Retinal pigment epithelial cell (primary cell): Measurements from ENCODE around the gene TSPAN8.
A peak's percentile ranks its signal among the peaks of the same experiment; 100 is the strongest.
"Not testable (repeated sequence)": the region's sequence is repeated elsewhere in the genome, so short reads cannot be mapped to it uniquely, and the experiment has no call there.

Experiments used
- DNase-seq: peaks from one replicate; pipeline ENCODE4 v3.0.0-alpha.2; 2010; ENCODE audit warnings: low read depth
- H3K4me3 ChIP-seq: 2 replicates; pipeline ENCODE4 v1.5.1; 2011; ENCODE audit warnings: mild to moderate bottlenecking, low read length, control low read depth, moderate library complexity
- TF ChIP-seq, protein P1 (sequence below): conservative IDR thresholded peaks from 2 replicates; pipeline ENCODE4 v1.5.1; 2011; ENCODE audit warnings: low read depth, low read length, control low read depth, inconsistent platforms

TSPAN8 gene

DNA sequence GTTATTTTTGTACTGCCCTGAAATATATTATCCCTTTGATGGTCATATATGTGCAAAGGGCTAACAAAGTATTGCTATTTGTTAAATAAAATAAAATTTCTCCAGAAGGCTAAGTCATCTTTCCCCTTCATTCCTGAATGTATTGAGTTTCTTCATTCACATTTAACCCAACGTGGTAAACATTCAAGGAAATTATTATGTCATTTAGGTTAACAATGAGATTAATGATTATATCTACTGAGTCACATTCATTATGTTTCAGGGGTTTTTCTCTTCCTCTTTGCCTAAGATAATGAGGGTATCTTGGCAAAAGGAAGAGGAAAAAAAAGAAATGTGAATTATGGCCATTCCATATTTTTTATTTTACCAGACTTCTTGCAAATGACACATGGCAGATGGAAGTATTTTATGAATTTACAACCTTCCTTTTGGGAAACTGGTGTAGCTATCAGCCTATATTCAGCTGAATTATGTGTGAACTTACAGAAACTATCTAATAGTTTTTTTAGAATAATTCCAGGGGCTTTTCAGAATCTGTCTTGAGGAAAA is 27.2 kb downstream of the TSPAN8 start:
- H3K4me3 ChIP-seq, result no peak overlapping the region
- TF ChIP-seq, protein P1, sequence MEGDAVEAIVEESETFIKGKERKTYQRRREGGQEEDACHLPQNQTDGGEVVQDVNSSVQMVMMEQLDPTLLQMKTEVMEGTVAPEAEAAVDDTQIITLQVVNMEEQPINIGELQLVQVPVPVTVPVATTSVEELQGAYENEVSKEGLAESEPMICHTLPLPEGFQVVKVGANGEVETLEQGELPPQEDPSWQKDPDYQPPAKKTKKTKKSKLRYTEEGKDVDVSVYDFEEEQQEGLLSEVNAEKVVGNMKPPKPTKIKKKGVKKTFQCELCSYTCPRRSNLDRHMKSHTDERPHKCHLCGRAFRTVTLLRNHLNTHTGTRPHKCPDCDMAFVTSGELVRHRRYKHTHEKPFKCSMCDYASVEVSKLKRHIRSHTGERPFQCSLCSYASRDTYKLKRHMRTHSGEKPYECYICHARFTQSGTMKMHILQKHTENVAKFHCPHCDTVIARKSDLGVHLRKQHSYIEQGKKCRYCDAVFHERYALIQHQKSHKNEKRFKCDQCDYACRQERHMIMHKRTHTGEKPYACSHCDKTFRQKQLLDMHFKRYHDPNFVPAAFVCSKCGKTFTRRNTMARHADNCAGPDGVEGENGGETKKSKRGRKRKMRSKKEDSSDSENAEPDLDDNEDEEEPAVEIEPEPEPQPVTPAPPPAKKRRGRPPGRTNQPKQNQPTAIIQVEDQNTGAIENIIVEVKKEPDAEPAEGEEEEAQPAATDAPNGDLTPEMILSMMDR, result no peak
- DNase-seq, result no peak

DNA sequence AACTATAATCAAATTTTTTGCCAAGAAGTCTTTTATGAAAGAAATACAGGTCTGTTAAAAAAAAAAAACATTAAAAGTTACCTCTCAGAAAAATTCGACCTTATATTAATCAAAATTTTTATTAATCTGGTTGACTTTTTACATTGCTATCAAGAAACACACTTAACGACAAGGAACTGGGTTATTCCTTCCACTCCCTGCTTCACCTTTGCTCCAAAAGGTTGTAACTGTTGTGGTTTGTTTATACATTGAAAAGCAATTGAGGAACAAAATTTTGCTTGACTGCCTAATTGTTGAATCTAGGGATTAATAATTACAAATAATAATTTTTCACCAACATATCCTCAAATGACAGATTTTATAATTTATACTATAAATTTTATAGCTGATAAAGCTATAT is 28.4 kb downstream of the TSPAN8 start:
- TF ChIP-seq, protein P1, result no peak
- no peak for DNase-seq
- no peak overlapping the region for H3K4me3 ChIP-seq

DNA sequence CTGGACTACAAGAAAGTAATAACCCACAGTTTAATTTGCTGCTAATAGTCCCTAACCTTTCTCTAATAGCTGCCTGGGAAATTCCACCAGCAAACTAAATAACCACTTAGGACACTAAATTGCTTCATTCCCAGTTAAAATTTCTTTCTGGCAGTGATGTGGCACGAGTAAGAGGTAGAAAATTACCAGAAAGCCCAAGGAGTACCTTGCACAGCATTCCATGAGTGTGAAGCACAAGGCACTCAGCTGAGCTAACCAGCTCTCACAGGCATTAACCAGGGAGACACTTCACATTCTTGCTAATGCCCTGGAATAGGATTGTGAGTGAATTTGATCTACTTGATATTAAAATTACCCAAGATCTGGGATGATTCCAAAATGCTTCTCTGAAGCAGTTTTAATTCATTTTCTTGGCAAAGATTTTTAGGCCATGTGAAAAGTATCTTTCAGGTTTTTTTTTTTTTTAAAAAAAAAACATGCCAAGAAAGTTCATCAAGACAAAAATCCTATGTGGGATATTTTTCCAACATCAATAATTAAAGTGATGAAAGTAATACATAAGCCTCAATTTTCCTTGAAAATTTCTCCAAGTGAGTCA is 29.5 kb downstream of the TSPAN8 start:
- peak; percentile 94 for DNase-seq

DNA sequence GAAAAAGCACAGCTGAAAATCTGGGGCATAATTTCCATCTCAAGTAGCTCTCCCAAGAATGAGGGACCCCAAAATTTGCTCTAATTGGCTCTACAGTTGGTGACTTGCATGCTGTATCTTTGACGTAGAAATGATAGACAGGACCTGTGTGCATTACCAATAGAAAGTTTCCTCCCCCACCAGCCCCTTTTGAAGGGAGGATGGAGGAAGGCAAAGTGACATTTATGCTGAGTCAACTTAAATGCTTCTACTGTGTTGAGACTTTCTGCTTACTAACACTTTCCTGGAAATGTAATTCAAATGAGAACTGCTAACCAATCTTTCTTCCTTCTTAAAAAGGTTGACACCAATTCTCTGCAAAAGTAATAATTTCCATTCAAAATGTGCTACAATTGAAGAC is 31.9 kb downstream of the TSPAN8 start:
- no peak overlapping the region for H3K4me3 ChIP-seq
- DNase-seq, result no peak
- TF ChIP-seq, protein P1, result no peak

More for the DNA sequence above, 29.5 kb downstream of the TSPAN8 start:
- TF ChIP-seq, protein P1, result no peak
- no peak overlapping the region for H3K4me3 ChIP-seq

DNA sequence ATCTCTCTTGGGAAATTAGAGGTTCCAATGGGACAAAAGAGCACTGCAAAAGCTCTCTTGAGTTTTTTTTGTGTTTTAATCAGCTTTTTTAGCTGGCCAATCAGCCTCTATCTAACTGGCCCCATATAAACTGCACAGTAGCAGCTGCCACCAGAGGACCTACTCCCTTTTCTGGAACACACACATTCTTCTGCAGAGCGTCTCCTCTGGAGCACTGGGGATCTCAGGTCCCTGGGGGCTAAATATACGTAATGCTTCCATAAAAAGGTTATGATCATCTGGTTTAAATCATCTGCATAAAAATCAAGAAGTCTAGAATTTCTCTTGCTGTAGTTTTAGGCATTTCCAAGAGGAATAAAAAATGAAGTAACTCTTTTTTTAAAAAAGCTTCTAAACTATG is 32.3 kb downstream of the TSPAN8 start:
- DNase-seq, result no peak
- H3K4me3 ChIP-seq, result no peak overlapping the region
- TF ChIP-seq, protein P1, result peak; percentile 17

DNA sequence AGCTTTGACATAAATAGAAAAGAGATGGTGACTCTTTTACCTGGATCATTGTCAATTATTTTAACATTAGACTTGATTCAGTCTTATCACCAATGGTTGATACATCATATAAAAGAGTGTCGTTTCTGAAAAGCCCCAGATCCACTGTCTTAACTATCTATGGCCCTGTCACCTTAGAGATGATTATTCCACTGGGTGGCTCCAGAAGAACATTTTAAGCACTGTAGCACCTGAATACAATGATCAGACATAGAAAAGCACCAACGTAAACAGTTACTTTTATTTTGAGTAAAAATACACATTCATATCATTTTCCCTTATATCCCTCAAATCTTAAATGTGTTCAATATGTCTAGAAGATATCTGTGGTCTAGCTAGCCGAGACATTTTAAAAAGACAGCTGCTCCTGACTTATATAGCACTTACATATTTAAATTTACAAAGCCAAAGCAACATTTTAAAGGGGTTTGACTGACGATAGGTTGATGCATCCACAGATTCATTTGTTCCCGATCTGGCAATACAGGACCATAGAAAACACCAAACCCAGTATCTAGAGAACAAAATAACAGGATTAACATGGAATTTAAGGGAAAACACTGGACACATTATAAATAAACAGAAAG is 32.9 kb downstream of the TSPAN8 start:
- TF ChIP-seq, protein P1, result no peak
- no peak for DNase-seq
- H3K4me3 ChIP-seq, result no peak overlapping the region

DNA sequence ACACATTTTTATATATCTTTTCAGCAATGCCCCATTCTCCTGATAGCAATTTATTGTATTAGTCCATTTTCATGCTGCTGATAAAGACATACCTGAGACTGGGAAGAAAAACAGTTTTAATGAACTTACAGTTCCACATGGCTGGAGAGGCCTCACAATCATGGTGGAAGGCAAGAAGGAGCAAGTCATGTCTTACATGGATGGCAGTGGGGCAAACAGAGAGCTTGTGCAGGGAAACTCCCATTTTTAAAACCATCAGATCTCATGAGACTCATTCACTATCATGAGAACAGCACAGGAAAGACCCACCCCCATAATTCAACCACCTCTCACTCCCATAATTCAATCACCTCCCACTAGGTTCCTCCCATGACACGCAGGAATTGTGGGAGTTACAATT is 44.7 kb downstream of the TSPAN8 start:
- H3K4me3 ChIP-seq, DNase-seq: not testable (repeated sequence)
